ENCODE data around the gene GARNL3. TPM values are rescaled to one million over a fixed set of nuclear protein-coding genes. Genes with fewer than 3 reads are reported as not detected.

GARNL3 gene
- total and polyA plus RNA-seq, 7 donors, result 1.2 to 4.8 (median 2.2) TPM

GRCh38 chr9:127370672-127371648 is 106.4 kb downstream of the GARNL3 start:
- no peak for ATAC-seq
- no peak overlapping the region for H3K27ac ChIP-seq
- 79 to 84% (median 83%) methylated on average over 13 of the region's 13 CpGs for WGBS, 3 donors

DNA sequence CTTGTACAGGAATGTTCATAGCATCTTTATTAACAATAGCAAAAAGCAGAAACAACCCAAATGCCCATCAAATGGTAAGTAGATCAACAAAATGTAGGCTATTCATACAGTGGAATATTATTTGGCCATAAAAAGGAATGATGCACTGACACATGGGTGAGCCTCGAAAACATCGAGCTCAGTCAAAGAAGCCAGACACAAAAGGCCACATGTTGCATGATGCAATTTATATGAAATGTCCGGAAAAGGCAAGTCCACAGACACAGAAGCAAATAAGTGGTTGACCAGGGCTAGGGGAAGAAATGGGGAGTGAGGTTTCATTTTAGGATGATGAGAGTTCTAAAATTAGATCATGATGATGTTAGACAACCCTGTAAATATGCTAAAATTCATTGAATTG is 115.9 kb downstream of the GARNL3 start:
- intact Hi-C loops (cut with DNase I), result no loop called here
- ATAC-seq (no peak), DNase-seq (no peak)
- Histone ChIP-seq H3K27me3 (ENCODE audit: insufficient read depth in 3 of 3, low read length in 2 of 3) (no peaks in the 10 kb centered on the region), H3K9me3 (no peaks in the 10 kb centered on the region), H3K4me1 (no peaks in the 10 kb centered on the region), H3K36me3 (ENCODE audit: insufficient read depth in 1 of 2, low read depth in 1 of 2) (no peaks in the 10 kb centered on the region), H3K27ac (no peak overlapping the region), H3K4me3 (no peak overlapping the region)
- 92 to 96% (median 95%) methylated on average over 3 of the region's 3 CpGs for WGBS, 3 donors
- TF ChIP-seq, protein P1, sequence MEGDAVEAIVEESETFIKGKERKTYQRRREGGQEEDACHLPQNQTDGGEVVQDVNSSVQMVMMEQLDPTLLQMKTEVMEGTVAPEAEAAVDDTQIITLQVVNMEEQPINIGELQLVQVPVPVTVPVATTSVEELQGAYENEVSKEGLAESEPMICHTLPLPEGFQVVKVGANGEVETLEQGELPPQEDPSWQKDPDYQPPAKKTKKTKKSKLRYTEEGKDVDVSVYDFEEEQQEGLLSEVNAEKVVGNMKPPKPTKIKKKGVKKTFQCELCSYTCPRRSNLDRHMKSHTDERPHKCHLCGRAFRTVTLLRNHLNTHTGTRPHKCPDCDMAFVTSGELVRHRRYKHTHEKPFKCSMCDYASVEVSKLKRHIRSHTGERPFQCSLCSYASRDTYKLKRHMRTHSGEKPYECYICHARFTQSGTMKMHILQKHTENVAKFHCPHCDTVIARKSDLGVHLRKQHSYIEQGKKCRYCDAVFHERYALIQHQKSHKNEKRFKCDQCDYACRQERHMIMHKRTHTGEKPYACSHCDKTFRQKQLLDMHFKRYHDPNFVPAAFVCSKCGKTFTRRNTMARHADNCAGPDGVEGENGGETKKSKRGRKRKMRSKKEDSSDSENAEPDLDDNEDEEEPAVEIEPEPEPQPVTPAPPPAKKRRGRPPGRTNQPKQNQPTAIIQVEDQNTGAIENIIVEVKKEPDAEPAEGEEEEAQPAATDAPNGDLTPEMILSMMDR (IDR thresholded peaks at IDR 0.05), result no peak

More at GRCh38 chr9:127370672-127371648, 106.4 kb downstream of the GARNL3 start:
- Histone ChIP-seq H3K4me3 (no peak overlapping the region), H3K27me3 (ENCODE audit: insufficient read depth in 3 of 3, low read length in 2 of 3) (no peaks in the 10 kb centered on the region), H3K4me1 (no peaks in the 10 kb centered on the region), H3K9me3 (no peaks in the 10 kb centered on the region), H3K36me3 (ENCODE audit: insufficient read depth in 1 of 2, low read depth in 1 of 2) (no peaks in the 10 kb centered on the region)
- no peak for DNase-seq
- TF ChIP-seq, protein P1 (IDR thresholded peaks at IDR 0.05), result no peak
- intact Hi-C loops (cut with DNase I), result no loop called here

GRCh38 chr9:127382541-127382940 is 118.0 kb downstream of the GARNL3 start:
- Histone ChIP-seq H3K4me1 (no peaks in the 10 kb centered on the region), H3K27ac (no peak overlapping the region), H3K4me3 (no peak overlapping the region), H3K36me3 (ENCODE audit: insufficient read depth in 1 of 2, low read depth in 1 of 2) (no peaks in the 10 kb centered on the region), H3K9me3 (no peaks in the 10 kb centered on the region), H3K27me3 (ENCODE audit: insufficient read depth in 3 of 3, low read length in 2 of 3) (no peaks in the 10 kb centered on the region)
- intact Hi-C loops (cut with DNase I), result no loop called here
- DNase-seq, result no peak
- TF ChIP-seq, protein P1 (IDR thresholded peaks at IDR 0.05), result no peak
- 75 to 86% (median 79%) methylated on average over 2 of the region's 2 CpGs for WGBS, 3 donors
- no peak for ATAC-seq

DNA sequence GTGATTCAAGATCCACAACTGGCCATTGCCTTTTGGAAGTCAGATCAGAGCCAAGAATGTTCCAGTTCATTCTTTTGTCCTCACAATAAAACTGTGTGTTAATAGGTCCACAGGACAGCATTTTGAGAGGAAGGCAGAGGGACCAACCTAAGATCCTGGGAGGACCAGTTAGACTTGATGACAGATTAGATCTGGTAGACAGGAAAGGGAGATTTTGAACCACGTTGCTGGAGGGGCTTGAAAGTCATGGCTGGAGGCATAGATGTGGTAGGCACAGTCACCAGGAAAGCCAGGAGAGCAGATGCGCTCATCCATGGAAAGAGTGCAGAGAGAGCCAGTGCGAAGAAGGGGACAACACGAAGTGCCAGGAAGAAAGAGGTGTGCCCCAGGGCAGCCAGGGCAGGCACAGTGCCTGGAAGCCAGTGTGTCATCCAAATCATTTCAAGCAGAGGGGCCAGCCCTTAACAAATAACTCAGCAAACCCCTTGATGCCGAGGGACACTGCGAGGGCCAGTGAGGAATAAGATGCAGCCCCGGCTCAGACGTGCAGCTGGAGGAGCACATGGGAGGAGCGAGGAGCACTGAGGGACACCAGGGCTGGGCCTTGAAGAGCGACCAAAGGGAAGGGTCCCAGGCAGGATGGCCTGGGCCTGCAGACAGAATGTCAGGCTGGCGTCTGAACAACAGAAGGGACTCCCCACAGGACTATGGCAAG is 119.6 kb downstream of the GARNL3 start:
- H3K9me3 ChIP-seq, result no peaks in the 10 kb centered on the region
- TF ChIP-seq, protein P1 (IDR thresholded peaks at IDR 0.05), result no peak
- no peak overlapping the region for H3K4me3 ChIP-seq
- H3K4me1 ChIP-seq, result no peaks in the 10 kb centered on the region
- DNase-seq (no peak), ATAC-seq (no peak)
- WGBS, 3 donors, result 81 to 88% (median 83%) methylated on average over 11 of the region's 11 CpGs
- no peak overlapping the region for H3K27ac ChIP-seq
- H3K36me3 ChIP-seq (ENCODE audit: insufficient read depth in 1 of 2, low read depth in 1 of 2), result peaks cover 0 to 4% of the 10 kb centered on the region in 2 donors
- H3K27me3 ChIP-seq (ENCODE audit: insufficient read depth in 3 of 3, low read length in 2 of 3), result no peaks in the 10 kb centered on the region
- intact Hi-C loops (cut with DNase I), result no loop called here

Measured in psoas muscle (tissue), 8 donors.